Psoas muscle (tissue), 8 donors: ENCODE data around the gene HLA-G. TPM values are rescaled to one million over a fixed set of nuclear protein-coding genes. Genes with fewer than 3 reads are reported as not detected.
A peak's percentile ranks its signal among the peaks of the same experiment; 100 is the strongest.

Source experiments
- ATAC-seq, 4 donors: fragments of 200-7000 bp; cut with Tn5 transposase; one replicate each; pipeline ENCODE4 v1.9.1; 2020; ENCODE audit warnings: moderate library complexity in 3 of 4, mild to moderate bottlenecking in 2 of 4
- DNase-seq, 2 donors: peaks; one replicate each; pipeline ENCODE4 v3.0.0-alpha.2; 2020
- H3K27ac ChIP-seq: fragments of 200-600 bp; one replicate; pipeline ENCODE4 v1.8.0; 2022
- H3K27me3 ChIP-seq, 3 donors: fragments of 200-600 bp in 1 of 3; one replicate each; pipeline versions ENCODE4 v1.6.1 to v1.8.0; 2013 to 2022; ENCODE audit warnings: low read length in 2 of 3, mild to moderate bottlenecking in 2 of 3, moderate library complexity in 1 of 3; ENCODE audit not compliant: insufficient read depth in 3 of 3
- H3K36me3 ChIP-seq, 2 donors: fragments of 200-600 bp in 1 of 2; one replicate each; pipeline versions ENCODE4 v1.6.1 to v1.8.0; 2013 to 2022; ENCODE audit warnings: low read depth in 1 of 2, mild to moderate bottlenecking in 1 of 2, moderate library complexity in 1 of 2; ENCODE audit not compliant: insufficient read depth in 1 of 2
- H3K4me1 ChIP-seq: fragments of 200-600 bp; one replicate; pipeline ENCODE4 v1.8.0; 2022
- H3K4me3 ChIP-seq: fragments of 200-600 bp; one replicate; pipeline ENCODE4 v1.8.0; 2022; ENCODE audit warnings: mild to moderate bottlenecking
- H3K9me3 ChIP-seq: fragments of 200-600 bp; one replicate; pipeline ENCODE4 v1.8.0; 2022
- WGBS, 3 donors: extraction: QIAGEN DNeasy Blood & Tissue Kit; methylation state at CpG; one replicate each; pipeline versions ENCODE4 v1.1.6 to v1.1.7; 2013; 5-methylcytosine and 5-hydroxymethylcytosine counted together
- intact Hi-C, 2 donors: fragments of 100-400 bp; cut with DNase I; formaldehyde crosslinking; loops; one replicate each; pipeline versions ENCODE4 v1.11.0 to v1.14.2; 2022
- polyA plus RNA-seq, 3 donors: library from polyadenylated mRNA; stranded (reverse); fragments of 200-250 nt; gene quantifications; one replicate each; pipeline ENCODE4 v1.2.3, GENCODE V29; 2013
- total RNA-seq, 4 donors: library from RNA; stranded (reverse); fragmentation: NEBNext Ultra II Directional in 2 of 4; extraction: Animal tissue kit (Norgen Biotek cat#: 25700) in 2 of 4; gene quantifications; one replicate each; pipeline versions ENCODE4 v1.2.1 to v1.2.4, GENCODE V29; 2021 to 2023
- TF ChIP-seq, protein P1 (sequence below): fragments of 200-600 bp; IDR thresholded peaks from one replicate; pipeline ENCODE4 v1.8.0; 2022; ENCODE audit warnings: antibody characterized with exemption
- donor health status: healthy with polysubstance abuse.
- donor health status: DM: no; HTN: no; CAD: no; lungs with moderate emphysema.
- donor health status: Bipolar disorder and iron deficiency.
- donor health status: healthy.
- donor health status: DM: yes; HTN: yes; CAD: no.
- donor health status: DM: no; HTN: no; CAD: no.
- donor health status: DM: no; HTN: no; CAD: no.
- donor health status: DM: yes; HTN: yes; CAD: no.

The HLA-G gene
- total and polyA plus RNA-seq, 7 donors: 0.15 to 0.42 TPM; not detected in 5

DNA sequence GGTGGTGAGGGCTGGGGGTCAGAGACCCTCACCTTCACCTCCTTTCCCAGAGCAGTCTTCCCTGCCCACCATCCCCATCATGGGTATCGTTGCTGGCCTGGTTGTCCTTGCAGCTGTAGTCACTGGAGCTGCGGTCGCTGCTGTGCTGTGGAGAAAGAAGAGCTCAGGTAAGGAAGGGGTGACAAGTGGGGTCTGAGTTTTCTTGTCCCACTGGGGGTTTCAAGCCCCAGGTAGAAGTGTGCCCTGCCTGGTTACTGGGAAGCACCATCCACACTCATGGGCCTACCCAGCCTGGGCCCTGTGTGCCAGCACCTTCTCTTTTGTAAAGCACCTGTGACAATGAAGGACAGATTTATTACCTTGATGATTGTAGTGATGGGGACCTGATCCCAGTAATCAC, 2.1 kb downstream of the HLA-G start:
- WGBS, 3 donors: 86 to 94% (median 91%) methylated on average over 3 of the region's 3 CpGs
- DNase-seq (no peak), ATAC-seq (no peak)
- Histone ChIP-seq H3K36me3 (no peaks in the 10 kb centered on the region), H3K4me1 (no peaks in the 10 kb centered on the region), H3K27me3 (peaks cover 0 to 62% (median 15%) of the 10 kb centered on the region in 3 donors), H3K9me3 (no peaks in the 10 kb centered on the region), H3K4me3 (no peak overlapping the region), H3K27ac (no peak overlapping the region)
- intact Hi-C loops: loop anchor here in 1 of 2 donors (10.0 kb wide), 1 partner anchor 125 kb away; no protein-coding TSS in a partner anchor
- TF ChIP-seq, protein P1, sequence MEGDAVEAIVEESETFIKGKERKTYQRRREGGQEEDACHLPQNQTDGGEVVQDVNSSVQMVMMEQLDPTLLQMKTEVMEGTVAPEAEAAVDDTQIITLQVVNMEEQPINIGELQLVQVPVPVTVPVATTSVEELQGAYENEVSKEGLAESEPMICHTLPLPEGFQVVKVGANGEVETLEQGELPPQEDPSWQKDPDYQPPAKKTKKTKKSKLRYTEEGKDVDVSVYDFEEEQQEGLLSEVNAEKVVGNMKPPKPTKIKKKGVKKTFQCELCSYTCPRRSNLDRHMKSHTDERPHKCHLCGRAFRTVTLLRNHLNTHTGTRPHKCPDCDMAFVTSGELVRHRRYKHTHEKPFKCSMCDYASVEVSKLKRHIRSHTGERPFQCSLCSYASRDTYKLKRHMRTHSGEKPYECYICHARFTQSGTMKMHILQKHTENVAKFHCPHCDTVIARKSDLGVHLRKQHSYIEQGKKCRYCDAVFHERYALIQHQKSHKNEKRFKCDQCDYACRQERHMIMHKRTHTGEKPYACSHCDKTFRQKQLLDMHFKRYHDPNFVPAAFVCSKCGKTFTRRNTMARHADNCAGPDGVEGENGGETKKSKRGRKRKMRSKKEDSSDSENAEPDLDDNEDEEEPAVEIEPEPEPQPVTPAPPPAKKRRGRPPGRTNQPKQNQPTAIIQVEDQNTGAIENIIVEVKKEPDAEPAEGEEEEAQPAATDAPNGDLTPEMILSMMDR: no peak

DNA sequence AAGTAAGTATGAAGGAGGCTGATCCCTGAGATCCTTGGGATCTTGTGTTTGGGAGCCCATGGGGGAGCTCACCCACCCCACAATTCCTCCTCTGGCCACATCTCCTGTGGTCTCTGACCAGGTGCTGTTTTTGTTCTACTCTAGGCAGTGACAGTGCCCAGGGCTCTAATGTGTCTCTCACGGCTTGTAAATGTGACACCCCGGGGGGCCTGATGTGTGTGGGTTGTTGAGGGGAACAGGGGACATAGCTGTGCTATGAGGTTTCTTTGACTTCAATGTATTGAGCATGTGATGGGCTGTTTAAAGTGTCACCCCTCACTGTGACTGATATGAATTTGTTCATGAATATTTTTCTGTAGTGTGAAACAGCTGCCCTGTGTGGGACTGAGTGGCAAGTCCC, 2.8 kb downstream of the HLA-G start:
- ATAC-seq (no peak), DNase-seq (no peak)
- Histone ChIP-seq H3K27me3 (peaks cover 0 to 68% (median 15%) of the 10 kb centered on the region in 3 donors), H3K4me3 (no peak overlapping the region), H3K4me1 (no peaks in the 10 kb centered on the region), H3K9me3 (no peaks in the 10 kb centered on the region), H3K27ac (no peak overlapping the region), H3K36me3 (no peaks in the 10 kb centered on the region)
- intact Hi-C loops: loop anchor here in 1 of 2 donors (10.0 kb wide), 1 partner anchor 126 kb away; no protein-coding TSS in a partner anchor
- WGBS, 3 donors: 55 to 66% (median 55%) methylated on average over 2 of the region's 2 CpGs
- TF ChIP-seq, protein P1: no peak

GRCh38 chr6:29831776-29832175, 4.2 kb downstream of the HLA-G start:
- ATAC-seq (no peak), DNase-seq (no peak)
- WGBS, 3 donors: 74 to 81% (median 79%) methylated on average over 2 of the region's 2 CpGs
- Histone ChIP-seq H3K36me3 (no peaks in the 10 kb centered on the region), H3K4me1 (no peaks in the 10 kb centered on the region), H3K4me3 (no peak overlapping the region), H3K9me3 (no peaks in the 10 kb centered on the region), H3K27ac (no peak overlapping the region), H3K27me3 (peaks cover 0 to 65% (median 13%) of the 10 kb centered on the region in 3 donors)
- intact Hi-C loops: loop anchor here in 1 of 2 donors (10.0 kb wide), 1 partner anchor 127 kb away; no protein-coding TSS in a partner anchor
- TF ChIP-seq, protein P1: no peak

DNA sequence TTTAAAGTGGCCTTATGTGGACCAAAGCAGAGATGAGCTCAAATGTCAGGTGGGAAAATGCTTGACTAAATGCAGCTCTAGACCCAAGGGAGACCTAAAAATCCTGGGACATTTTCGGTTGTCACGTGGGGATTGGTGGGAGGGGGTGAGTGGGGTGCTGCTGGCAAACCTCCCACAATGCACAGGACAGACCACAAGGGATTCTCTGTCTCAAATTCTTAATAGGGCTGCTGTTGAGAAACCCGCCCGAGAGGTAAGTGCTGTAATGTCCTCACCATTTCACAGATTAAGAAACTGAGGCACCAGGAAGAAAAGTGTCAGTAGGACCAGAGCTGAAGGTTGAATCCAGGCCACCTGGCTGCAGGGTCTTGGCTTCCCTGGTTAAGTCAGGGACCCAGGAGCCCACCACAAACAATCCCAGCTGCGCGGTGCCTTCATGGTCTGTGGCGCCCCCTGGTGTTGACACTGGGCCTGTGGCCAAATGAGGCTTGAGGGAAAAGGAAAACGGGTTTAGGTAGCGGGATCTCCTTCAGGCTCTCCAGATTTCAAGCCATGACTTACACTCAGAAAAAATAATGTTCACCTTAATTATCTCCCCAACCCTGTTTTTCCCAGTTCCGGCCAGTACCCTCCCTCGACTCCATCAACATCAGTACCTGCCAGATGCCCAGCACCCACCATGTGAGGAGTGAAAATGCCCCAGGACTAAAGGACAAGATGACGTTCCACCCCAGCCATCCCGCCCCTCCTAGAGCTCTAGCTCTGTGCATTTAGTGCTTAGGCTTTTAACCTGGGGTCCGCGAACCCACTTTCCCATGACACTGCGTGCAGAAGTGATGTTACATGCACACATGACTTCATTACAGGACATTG, 7.2 kb downstream of the HLA-G start:
- Histone ChIP-seq H3K27me3 (peaks cover 0 to 50% (median 5%) of the 10 kb centered on the region in 3 donors), H3K36me3 (no peaks in the 10 kb centered on the region), H3K27ac (no peak overlapping the region), H3K4me3 (no peak overlapping the region), H3K4me1 (no peaks in the 10 kb centered on the region), H3K9me3 (no peaks in the 10 kb centered on the region)
- 10 to 26% (median 20%) methylated on average over 16 of the region's 16 CpGs for WGBS, 3 donors
- intact Hi-C loops: loop anchor here (1.0 to 10.0 kb wide), 4 partner anchors 96 to 130 kb away; no protein-coding TSS in a partner anchor
- DNase-seq: peak; percentile 27 to 36
- TF ChIP-seq, protein P1: peak; percentile 91
- peak in 2 of 4 donors; percentile 46 to 65 for ATAC-seq
